Keratinocyte (primary cell): ENCODE results near the gene POU3F2. TPM values are rescaled to one million over a fixed set of nuclear protein-coding genes. Genes with fewer than 3 reads are reported as not detected.

Source experiments
- DNase-seq: peaks from one replicate; pipeline ENCODE4 v3.0.0-alpha.2; 2011; ENCODE audit warnings: low read depth, missing footprints, low spot score
- FAIRE-seq: peaks from 2 replicates; lab custom pipeline; 2011; peaks lifted over from hg19 to GRCh38; lab: Jason Lieb, UNC
- H2AFZ ChIP-seq: 2 replicates; pipeline ENCODE4 v1.6.0; 2012; ENCODE audit warnings: low read length, control low read depth, inconsistent platforms; ENCODE audit not compliant: control insufficient read depth
- H3K27ac ChIP-seq: 2 replicates; pipeline ENCODE4 v1.5.1; 2011; ENCODE audit warnings: low read length; ENCODE audit not compliant: control insufficient read depth, insufficient read depth
- H3K27me3 ChIP-seq: 3 replicates; pipeline ENCODE4 v1.6.0; 2011; ENCODE audit warnings: low read length; ENCODE audit not compliant: control insufficient read depth, insufficient read depth; ENCODE audit errors: extremely low read depth
- H3K36me3 ChIP-seq, 2 experiments: 2 replicates in 1 of 2; 3 replicates in 1 of 2; pipeline ENCODE4 v1.5.1; 2011; ENCODE audit warnings: low read length in 2 of 2, mild to moderate bottlenecking in 1 of 2; ENCODE audit not compliant: control insufficient read depth in 2 of 2, insufficient read depth in 2 of 2; ENCODE audit errors: extremely low read depth in 1 of 2
- H3K4me1 ChIP-seq: 3 replicates; pipeline ENCODE4 v1.5.1; 2011; ENCODE audit warnings: low read length; ENCODE audit not compliant: control insufficient read depth, insufficient read depth; ENCODE audit errors: extremely low read depth
- H3K4me2 ChIP-seq: 3 replicates; pipeline ENCODE4 v1.6.0; 2011; ENCODE audit warnings: low read depth, low read length; ENCODE audit not compliant: control insufficient read depth, insufficient read depth; ENCODE audit errors: extremely low read depth
- H3K4me3 ChIP-seq, 3 experiments: fragments of 200-600 bp in 1 of 3; sonication (generic) in 1 of 3; 2 replicates in 2 of 3; 3 replicates in 1 of 3; pipeline ENCODE4 v1.5.1; 2011 to 2016; ENCODE audit warnings: low read length in 3 of 3, mild to moderate bottlenecking in 3 of 3, control low read depth in 2 of 3, inconsistent platforms in 1 of 3, low read depth in 1 of 3, mixed read lengths in 1 of 3, mixed run types in 1 of 3, moderate library complexity in 1 of 3; ENCODE audit not compliant: control insufficient read depth in 2 of 3, insufficient read depth in 2 of 3; ENCODE audit errors: extremely low read depth in 1 of 3
- H3K79me2 ChIP-seq: 2 replicates; pipeline ENCODE4 v1.6.0; 2012; ENCODE audit warnings: low read length; ENCODE audit not compliant: control insufficient read depth, insufficient read depth
- H3K9ac ChIP-seq: 3 replicates; pipeline ENCODE4 v1.6.0; 2011; ENCODE audit warnings: low read length; ENCODE audit not compliant: control insufficient read depth, insufficient read depth; ENCODE audit errors: extremely low read depth
- H3K9me1 ChIP-seq: 3 replicates; pipeline ENCODE4 v1.6.0; 2011; ENCODE audit warnings: low read length; ENCODE audit not compliant: control insufficient read depth, insufficient read depth; ENCODE audit errors: extremely low read depth
- H3K9me3 ChIP-seq: 2 replicates; pipeline ENCODE4 v1.5.1; 2012; ENCODE audit warnings: low read depth, low read length; ENCODE audit not compliant: control insufficient read depth
- H4K20me1 ChIP-seq: 3 replicates; pipeline ENCODE4 v1.6.0; 2011; ENCODE audit warnings: low read length; ENCODE audit not compliant: control insufficient read depth, insufficient read depth; ENCODE audit errors: extremely low read depth
- EZH2 ChIP-seq: IDR thresholded peaks from one replicate; pipeline ENCODE4 v1.6.1; 2012; ENCODE audit warnings: inconsistent platforms, mild to moderate bottlenecking, low read length, moderate library complexity
- dilution Hi-C: fragments of 300-500 bp; cut with MboI; formaldehyde crosslinking; loops from one replicate; pipeline ENCODE4 v1.7.0; 2020; ENCODE audit warnings: low sequenced_read_pairs; ENCODE audit not compliant: extremely low pct_ligation_motif_present
- polyA plus RNA-seq, 5 experiments: library from polyadenylated mRNA; depleted of rRNA in 3 of 5; stranded (reverse) in 3 of 5; stranded (forward) in 1 of 5; unstranded in 1 of 5; fragments of >200 nt; gene quantifications; 1 replicate in 1 of 5; 2 replicates in 3 of 5; 3 replicates in 1 of 5; pipeline versions ENCODE4 v1.2.1 to v1.2.3, GENCODE V29; 2011 to 2012; ENCODE audit warnings: missing spikeins in 2 of 5, low read depth in 1 of 5, low replicate concordance in 1 of 5
- TF ChIP-seq, protein P1 (sequence below), 3 experiments: IDR thresholded peaks in 1 of 3; conservative IDR thresholded peaks in 1 of 3; optimal IDR thresholded peaks in 1 of 3; 2 replicates in 2 of 3; 3 replicates in 1 of 3; pipeline versions ENCODE3 to v1.5.1; 2011; ENCODE audit warnings: low read length in 3 of 3, mild to moderate bottlenecking in 3 of 3, moderate library complexity in 2 of 3, control low read depth in 1 of 3, inconsistent platforms in 1 of 3; ENCODE audit not compliant: insufficient read depth in 2 of 3; ENCODE audit errors: extremely low read depth in 1 of 3

Gene POU3F2
- polyA plus RNA-seq, 1 donor (not counting 4 experiments of a cell fraction or from before 2014, with no cell fraction given), result not detected

DNA sequence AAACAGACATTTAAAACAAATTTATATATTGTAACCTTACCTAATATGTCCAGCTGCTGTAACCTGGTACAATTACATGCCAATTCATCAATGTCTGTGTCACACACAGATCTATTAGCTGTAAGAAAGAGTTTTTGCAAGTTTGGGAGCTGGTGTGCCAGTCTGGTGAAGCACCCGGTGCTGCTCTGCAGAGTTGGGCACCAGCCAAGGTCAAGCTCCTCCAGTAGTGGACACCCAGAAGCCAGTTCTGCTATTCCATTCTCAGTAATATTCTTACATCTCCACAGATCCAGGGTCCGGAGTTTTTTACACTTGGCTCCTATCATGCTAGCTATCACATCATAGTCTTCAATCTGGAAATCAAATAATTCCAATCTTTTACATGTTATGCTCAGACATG lies 41.0 kb downstream of the POU3F2 start:
- Histone ChIP-seq H3K4me1 (no peaks in the 10 kb centered on the region), H2AFZ (no peak overlapping the region), H3K9me3 (no peaks in the 10 kb centered on the region), H4K20me1 (no peaks in the 10 kb centered on the region), H3K27me3 (no peaks in the 10 kb centered on the region), H3K9me1 (no peaks in the 10 kb centered on the region), H3K27ac (no peak overlapping the region), H3K4me3 (no peak overlapping the region), H3K36me3 (peaks cover 0 to 1% of the 10 kb centered on the region in 2 experiments), H3K4me2 (no peak overlapping the region), H3K9ac (no peak overlapping the region), H3K79me2 (no peaks in the 10 kb centered on the region)
- no peak for DNase-seq
- FAIRE-seq, result no peak
- TF ChIP-seq, protein P1, sequence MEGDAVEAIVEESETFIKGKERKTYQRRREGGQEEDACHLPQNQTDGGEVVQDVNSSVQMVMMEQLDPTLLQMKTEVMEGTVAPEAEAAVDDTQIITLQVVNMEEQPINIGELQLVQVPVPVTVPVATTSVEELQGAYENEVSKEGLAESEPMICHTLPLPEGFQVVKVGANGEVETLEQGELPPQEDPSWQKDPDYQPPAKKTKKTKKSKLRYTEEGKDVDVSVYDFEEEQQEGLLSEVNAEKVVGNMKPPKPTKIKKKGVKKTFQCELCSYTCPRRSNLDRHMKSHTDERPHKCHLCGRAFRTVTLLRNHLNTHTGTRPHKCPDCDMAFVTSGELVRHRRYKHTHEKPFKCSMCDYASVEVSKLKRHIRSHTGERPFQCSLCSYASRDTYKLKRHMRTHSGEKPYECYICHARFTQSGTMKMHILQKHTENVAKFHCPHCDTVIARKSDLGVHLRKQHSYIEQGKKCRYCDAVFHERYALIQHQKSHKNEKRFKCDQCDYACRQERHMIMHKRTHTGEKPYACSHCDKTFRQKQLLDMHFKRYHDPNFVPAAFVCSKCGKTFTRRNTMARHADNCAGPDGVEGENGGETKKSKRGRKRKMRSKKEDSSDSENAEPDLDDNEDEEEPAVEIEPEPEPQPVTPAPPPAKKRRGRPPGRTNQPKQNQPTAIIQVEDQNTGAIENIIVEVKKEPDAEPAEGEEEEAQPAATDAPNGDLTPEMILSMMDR (optimal IDR thresholded peaks at IDR 0.05 in 1 of 3, IDR thresholded peaks at IDR 0.05 in 1 of 3, conservative IDR thresholded peaks at IDR 0.05 in 1 of 3; ENCODE audit: extremely low read depth in 1 of 3, insufficient read depth in 2 of 3, low read length in 3 of 3), result no peak
- TF ChIP-seq EZH2, result no peak
- dilution Hi-C loops, result no loop called here

DNA sequence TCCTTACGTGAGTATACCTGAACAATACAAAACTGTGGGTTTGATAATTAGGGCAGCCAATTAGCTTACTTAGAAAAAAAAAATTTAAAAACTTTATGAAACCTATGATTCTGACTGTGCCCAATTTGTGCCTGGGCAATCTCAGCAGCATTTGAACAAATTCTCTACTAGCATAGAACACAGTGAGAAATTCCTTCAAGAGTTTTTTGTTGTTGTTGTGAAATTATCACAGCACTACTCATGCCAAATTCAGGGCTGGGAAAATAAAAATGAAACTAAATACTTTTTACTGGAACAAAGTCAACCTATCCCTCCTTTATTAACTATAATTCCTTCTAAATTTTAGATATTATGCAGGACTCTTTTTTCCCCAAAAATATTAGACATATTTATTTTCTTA lies 42.9 kb downstream of the POU3F2 start:
- TF ChIP-seq, protein P1 (optimal IDR thresholded peaks at IDR 0.05 in 1 of 3, IDR thresholded peaks at IDR 0.05 in 1 of 3, conservative IDR thresholded peaks at IDR 0.05 in 1 of 3; ENCODE audit: extremely low read depth in 1 of 3, insufficient read depth in 2 of 3, low read length in 3 of 3), result no peak
- no peak for TF ChIP-seq EZH2
- dilution Hi-C loops, result no loop called here
- no peaks in the 10 kb centered on the region for H4K20me1 ChIP-seq
- no peaks in the 10 kb centered on the region for H3K4me1 ChIP-seq
- DNase-seq (no peak), FAIRE-seq (no peak)
- no peak overlapping the region for H3K4me2 ChIP-seq
- H3K36me3 ChIP-seq, result peaks cover 0 to 3% of the 10 kb centered on the region in 2 experiments
- H3K9me3 ChIP-seq, result no peaks in the 10 kb centered on the region
- no peaks in the 10 kb centered on the region for H3K9me1 ChIP-seq
- no peak overlapping the region for H3K9ac ChIP-seq
- H3K27ac ChIP-seq, result no peak overlapping the region
- no peaks in the 10 kb centered on the region for H3K79me2 ChIP-seq
- H3K4me3 ChIP-seq, result no peak overlapping the region
- H3K27me3 ChIP-seq, result no peaks in the 10 kb centered on the region
- H2AFZ ChIP-seq, result no peak overlapping the region
